22Rv1 (cell line): Measurements from ENCODE around the gene C6orf15.

Experiments used
- ZFX ChIP-seq: fragments of 450-650 bp; IDR thresholded peaks from 2 replicates; pipeline ENCODE4 v1.6.1; 2017; ENCODE audit warnings: antibody characterized with exemption, borderline replicate concordance
- TF ChIP-seq, protein P1 (sequence below): fragments of 450-650 bp; IDR thresholded peaks from 2 replicates; pipeline ENCODE4 v1.5.1; 2017; ENCODE audit warnings: mild to moderate bottlenecking

DNA sequence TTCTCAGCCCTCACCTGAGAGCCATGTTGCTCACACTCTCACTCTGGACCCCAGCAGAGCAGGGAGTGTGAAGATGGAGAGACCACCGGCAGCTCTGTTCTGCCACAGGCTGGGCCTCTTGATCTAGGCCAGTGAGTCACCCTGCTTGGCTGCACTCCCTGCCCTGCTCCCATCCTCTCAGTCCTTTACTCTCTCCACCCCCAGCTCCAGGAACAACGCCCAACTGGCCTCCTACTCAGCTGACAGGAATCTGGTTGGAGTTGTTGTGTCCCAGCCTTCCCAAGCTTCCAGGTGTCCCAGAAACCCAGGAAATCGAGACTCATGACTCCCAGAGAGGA is 2.1 kb upstream of the C6orf15 start, which contains the start of gene PSORS1C1:
- TF ChIP-seq, protein P1, sequence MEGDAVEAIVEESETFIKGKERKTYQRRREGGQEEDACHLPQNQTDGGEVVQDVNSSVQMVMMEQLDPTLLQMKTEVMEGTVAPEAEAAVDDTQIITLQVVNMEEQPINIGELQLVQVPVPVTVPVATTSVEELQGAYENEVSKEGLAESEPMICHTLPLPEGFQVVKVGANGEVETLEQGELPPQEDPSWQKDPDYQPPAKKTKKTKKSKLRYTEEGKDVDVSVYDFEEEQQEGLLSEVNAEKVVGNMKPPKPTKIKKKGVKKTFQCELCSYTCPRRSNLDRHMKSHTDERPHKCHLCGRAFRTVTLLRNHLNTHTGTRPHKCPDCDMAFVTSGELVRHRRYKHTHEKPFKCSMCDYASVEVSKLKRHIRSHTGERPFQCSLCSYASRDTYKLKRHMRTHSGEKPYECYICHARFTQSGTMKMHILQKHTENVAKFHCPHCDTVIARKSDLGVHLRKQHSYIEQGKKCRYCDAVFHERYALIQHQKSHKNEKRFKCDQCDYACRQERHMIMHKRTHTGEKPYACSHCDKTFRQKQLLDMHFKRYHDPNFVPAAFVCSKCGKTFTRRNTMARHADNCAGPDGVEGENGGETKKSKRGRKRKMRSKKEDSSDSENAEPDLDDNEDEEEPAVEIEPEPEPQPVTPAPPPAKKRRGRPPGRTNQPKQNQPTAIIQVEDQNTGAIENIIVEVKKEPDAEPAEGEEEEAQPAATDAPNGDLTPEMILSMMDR, result no peak
- TF ChIP-seq ZFX, result no peak
